RKO (cell line): ENCODE data around the gene RAET1E.
"Not testable (repeated sequence)": the region's sequence is repeated elsewhere in the genome, so short reads cannot be mapped to it uniquely, and the experiment has no call there.

Experiments
- DNase-seq: peaks from one replicate; pipeline ENCODE4 v3.0.0-alpha.2; 2016; ENCODE audit warnings: low spot score

RAET1E gene

DNA sequence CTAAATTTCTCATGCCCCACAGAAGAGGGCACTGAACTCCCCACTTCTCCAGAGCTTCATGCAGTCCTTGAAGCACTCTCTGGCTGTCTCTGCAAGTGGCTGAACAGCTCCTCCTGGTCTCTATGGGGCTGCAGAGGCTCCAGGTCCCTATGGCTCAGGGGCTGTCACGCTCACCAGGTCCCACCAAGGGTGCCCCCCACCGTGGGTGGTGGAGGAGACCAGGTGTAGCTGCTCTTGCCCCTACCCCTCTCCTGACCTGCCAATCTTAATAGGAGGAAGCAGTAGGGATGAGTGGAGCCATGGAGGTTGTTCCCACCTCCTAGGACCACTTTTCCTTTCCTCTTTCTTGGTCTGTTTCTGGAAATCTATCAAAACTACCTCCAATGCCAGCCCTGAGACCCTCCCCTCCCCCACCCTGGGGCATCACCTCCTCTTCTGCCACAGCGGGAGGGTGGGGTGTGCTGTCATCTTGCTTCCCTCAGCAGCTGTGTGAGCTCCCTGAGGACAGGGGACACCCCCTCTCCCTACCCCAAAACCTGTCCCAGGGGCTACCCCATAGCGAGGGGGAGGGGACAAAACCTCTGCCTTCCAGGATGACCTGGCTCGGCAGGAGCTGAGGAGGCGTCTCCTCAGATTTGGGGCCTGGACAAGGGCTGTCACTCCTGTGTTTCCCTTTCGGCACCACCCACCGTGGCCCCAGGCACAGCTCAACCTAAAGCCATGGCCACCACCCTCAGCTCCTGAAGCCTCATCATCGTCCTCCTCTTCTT is 12.0 kb upstream of the RAET1E start:
- DNase-seq, result no peak

DNA sequence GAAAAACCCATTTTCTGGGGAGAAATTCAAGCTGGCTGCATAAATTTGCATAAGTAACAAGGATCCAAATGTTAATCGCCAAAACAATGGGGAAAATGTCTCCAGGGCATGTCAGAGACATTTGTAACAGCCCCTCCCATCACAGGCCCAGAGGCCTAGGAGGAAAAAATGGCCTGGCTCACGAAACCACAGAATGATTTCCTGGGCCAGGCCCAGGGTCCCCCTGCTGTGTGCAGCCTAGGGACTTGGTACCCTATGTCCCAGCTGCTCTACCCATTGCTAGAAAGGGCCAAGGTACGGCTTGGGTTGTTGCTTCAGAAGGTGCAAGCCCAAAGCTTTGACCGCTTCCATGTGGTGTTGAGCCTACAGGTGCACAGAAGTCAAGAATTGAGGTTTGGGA is 10.6 kb upstream of the RAET1E start:
- DNase-seq, result not testable (repeated sequence)

GRCh38 chr6:149907317-149907716 is 9.4 kb upstream of the RAET1E start:
- DNase-seq, result no peak

DNA sequence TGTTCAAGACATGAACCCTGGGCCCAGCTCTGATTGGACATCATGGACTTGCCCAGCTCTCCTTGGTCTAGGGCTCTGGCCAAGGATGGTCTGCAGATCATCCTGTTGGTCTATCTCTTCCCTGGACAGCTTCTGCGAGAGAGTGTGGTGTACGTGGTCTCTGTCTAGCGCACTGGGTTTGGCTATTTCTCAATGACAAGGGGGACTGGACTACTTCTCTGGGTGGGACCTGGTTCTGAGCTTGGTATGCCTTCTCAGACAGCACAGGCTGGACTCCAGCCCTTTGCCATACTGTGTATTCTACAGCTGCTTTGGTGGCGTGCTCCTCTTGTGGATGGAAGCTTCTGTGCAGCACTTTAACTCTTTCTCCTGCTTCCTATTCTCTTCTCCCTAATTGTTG is 8.5 kb upstream of the RAET1E start:
- DNase-seq, result no peak

- no peak for DNase-seq
These were observed 8.0 kb upstream of the RAET1E start for GRCh38 chr6:149905911-149906371.

- DNase-seq, result no peak
These were observed 7.5 kb upstream of the RAET1E start for GRCh38 chr6:149905371-149905910.

- DNase-seq, result no peak
These were observed 6.9 kb upstream of the RAET1E start for GRCh38 chr6:149904661-149905370.

DNA sequence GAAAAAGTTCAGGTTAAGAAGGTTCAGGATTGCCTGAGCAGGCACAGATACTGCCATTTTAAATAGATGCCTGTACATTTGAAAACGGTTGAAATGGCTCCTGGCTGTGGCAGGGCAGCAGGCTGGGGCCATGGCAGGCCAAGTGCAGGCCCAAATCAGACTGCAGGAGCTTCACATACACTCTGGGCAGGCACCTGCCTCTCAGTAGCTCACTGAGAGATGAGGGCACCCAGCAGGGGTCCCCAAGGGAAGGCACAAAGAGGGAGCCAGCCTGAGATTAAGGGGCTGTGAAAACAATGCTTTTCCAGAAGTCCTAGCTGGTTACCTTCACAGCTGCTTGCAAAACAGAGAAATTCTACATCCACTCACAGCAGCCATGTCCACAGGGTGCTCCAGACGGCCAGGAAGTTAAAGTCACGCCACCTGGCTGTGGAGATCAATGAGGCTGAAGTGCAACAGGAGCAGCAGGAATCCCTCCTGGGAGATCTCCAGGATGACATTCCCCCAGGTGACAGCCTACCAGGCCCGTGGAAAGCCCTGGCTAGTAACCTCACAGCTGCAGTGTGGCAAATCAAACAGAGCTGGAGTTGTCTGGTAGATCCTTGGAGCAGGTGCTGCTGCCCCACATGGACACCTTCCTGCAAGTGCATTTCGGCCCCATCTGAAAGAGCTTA is 6.2 kb upstream of the RAET1E start:
- DNase-seq, result no peak

DNA sequence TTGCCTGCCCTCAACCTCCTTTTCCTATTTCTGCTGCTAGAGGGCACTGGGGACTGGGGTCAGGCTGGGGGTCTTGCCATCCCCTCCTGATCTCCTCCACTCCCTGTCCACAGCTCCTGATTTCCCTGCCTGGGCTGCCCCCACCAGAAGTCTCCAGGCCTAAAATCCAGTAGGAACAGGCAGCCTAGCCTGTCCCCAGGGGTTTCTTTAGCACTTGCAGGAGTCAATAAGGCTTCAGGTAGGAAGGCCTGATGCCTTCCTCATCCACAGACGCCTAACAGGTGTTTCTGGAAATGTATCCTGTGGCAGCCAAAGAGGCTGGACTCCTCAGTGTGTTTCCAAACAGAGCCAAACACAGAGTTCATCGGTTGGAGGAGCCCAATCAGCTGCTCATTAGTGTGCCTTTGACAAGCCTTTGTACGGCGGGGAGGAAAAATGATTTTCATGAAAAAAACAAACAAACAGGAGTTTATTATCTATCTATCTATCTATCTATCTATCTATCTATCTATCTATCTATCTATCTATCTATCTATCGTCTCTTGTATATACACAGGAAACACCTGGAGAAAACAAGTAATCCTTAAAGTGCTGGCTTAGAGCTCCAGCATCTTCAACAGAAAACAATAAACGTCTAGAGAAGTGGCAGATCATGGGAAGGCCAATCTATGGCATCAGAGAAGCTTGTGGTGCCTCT is 3.7 kb upstream of the RAET1E start:
- no peak for DNase-seq

DNA sequence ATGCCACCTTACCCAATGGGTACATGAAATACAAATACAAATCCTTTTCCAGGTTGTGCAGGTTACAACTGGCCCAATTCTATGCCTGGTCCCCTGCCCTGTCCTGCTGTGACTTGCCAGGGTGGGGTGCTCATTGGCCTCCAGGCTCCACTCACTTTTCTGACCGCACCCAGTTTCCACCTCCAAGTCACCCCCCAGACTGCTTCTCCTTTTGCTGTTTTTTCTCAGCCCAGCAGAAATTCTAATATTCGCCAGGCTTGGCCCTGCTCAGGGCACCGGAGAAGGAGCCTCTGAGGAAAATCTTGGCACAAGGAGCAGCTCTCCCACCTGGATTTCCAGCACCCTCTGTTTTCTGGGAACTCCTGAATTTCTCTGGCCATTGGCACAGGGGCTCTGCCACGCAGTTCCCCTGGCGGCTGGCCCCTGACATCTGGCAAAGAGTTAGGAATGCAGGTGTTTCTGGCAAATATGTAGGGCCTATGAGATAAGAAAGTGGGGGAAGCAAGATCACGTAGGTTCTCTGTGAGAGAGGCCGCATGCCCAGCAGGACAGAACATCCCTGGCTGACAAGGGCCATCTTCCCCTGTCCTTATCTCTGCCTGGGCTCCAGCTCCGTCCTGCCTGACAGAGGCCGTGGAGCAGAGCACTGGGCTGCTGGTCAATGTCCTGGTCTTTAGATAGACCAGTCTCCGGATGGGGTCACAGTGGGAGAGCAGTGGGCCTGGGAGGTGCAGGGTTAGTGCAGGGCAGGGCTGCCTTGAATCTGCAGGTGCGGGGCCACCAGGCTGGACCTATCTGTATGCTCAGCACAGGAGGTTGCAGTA is 2.9 kb upstream of the RAET1E start:
- DNase-seq, result no peak

- DNase-seq, result no peak
These were observed 2.2 kb upstream of the RAET1E start for GRCh38 chr6:149899926-149900619.

- DNase-seq, result no peak
These were observed 1.6 kb upstream of the RAET1E start for GRCh38 chr6:149899486-149899885.

DNA sequence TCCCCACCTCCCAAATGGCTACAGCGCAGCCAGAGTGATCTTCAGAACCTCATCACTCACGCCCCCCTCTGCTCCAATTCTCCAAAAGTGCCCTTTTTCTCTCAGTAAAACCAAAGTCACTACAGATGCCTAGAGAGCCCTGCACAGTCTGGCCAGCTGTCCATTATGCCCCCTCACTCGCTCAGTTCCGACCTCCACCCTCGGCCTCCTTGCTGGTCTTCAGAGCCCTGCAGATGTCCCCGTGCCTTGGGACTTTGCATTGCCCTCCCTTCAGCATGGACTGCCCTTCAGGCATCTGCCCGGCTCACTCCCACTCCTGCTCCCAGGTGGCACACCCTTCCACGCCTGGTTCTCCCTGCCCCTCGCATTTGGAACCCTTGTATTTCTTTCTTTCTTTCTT is 1.1 kb upstream of the RAET1E start:
- DNase-seq, result no peak

DNA sequence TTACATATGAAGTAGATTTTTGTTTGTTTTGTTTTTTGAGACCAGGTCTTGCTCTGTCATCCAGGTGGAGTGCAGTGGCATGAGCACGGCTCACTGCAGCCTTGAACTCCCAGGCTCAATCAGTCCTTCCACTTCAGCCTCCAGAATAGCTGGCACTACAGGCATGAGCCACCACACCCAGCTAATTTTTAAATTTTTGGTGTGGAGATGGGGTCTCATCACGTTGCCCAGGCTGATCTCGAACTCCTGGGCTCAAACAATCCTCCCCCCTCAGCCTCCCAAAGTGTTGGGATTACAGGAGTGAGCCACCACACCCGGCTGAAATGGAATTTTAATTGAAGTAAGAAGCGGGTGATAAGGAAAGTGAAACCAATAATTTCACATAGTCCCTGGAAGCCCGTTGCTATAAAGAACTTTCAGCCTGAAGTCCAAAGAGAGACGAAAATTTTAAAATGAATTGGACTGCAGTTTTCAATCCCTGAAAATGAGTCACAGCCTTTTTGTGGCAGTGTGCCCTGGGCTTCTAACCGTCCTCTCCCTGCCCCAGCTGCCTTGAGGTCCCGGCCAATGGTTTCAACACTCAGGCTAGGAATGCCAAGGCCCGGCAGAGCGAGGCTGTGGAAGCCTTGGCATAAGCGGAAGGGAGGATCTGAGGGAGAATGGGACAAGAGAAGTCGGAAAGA is 757 bp downstream of the RAET1E start:
- DNase-seq, result peak; percentile 30

DNA sequence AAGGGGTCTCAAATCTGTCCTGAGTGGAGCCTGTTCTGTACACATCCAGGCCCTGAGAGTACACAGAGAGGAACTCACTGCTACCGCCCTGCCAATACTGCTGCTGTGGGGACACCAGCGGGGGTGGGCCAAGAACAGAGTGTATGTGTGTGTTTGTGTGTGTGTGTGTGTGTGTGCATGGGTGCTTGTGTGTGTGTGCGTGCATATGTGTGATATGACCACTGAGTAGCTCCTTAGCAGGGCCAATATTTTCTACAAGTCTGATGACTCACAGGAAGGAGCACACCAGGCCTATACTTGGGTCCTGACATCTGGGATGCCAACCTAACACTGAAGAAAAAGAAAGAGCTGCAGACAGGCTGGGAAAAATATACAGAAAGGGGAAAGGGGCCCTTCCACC is 1.4 kb downstream of the RAET1E start:
- no peak for DNase-seq

GRCh38 chr6:149895833-149896271 is 2.1 kb downstream of the RAET1E start:
- peak; percentile 46 for DNase-seq

GRCh38 chr6:149895048-149895590 is 2.8 kb downstream of the RAET1E start:
- DNase-seq, result no peak

DNA sequence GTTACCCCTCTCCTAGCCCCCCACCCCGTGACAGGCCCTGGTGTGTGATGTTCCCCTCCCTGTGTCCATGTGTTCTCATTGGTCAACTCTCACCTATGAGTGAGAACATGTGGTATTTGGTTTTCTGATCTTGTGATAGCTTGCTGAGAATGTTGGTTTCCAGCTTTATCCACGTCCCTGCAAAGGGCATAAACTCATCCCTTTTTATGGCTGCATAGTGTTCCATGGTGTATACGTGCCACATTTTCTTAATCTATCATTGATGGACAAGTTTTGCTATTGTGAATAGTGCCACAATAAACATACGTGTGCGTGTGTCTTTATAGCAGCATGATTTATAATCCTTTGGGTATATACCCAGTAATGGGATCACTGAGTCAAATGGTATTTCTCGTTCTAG is 6.0 kb downstream of the RAET1E start:
- DNase-seq, result not testable (repeated sequence)

- DNase-seq, result no peak
These were observed 6.7 kb downstream of the RAET1E start for GRCh38 chr6:149891259-149891658.

GRCh38 chr6:149890629-149891045 is 7.3 kb downstream of the RAET1E start:
- DNase-seq, result no peak
